SK-N-SH treated with all-trans-retinoic acid at 6 μM for 48 hours (cell line): ENCODE data around the gene OSBPL9.

Source experiments
- ATAC-seq: fragments of 200-7000 bp; cut with Tn5 transposase; 3 replicates; pipeline ENCODE4 v1.9.1; 2020; ENCODE audit warnings: mild to moderate bottlenecking, moderate library complexity
- CSDC2 ChIP-seq: fragments of 250-450 bp; sonication (Bioruptor Pico); IDR thresholded peaks from 2 replicates; pipeline ENCODE4 v1.5.0; 2020; ENCODE audit warnings: mild to moderate bottlenecking, moderate library complexity
- PATZ1 ChIP-seq: fragments of 250-450 bp; sonication (Bioruptor Pico); IDR thresholded peaks from 2 replicates; pipeline ENCODE4 v1.8.0; 2020; ENCODE audit warnings: mild to moderate bottlenecking, moderate library complexity, borderline replicate concordance
- ZC3H10 ChIP-seq: fragments of 250-450 bp; sonication (Bioruptor Pico); IDR thresholded peaks from 2 replicates; pipeline ENCODE4 v1.5.1; 2021; ENCODE audit warnings: mild to moderate bottlenecking, moderate library complexity
- ZFP3 ChIP-seq: fragments of 250-450 bp; sonication (Bioruptor Pico); IDR thresholded peaks from 2 replicates; pipeline ENCODE4 v1.5.0; 2020; ENCODE audit warnings: mild to moderate bottlenecking, moderate library complexity
- ZNF70 ChIP-seq: fragments of 450-650 bp; formaldehyde crosslinking; IDR thresholded peaks from 2 replicates; pipeline ENCODE4 v1.5.0; 2020; ENCODE audit warnings: mild to moderate bottlenecking, moderate library complexity

The OSBPL9 gene

GRCh38 chr1:51833700-51834099 is 216.8 kb downstream of the OSBPL9 start (continued):
- TF ChIP-seq PATZ1 (CRISPR knock-in tag) (no peak), ZNF70 (CRISPR knock-in tag) (no peak)

- no peak for TF ChIP-seq ZC3H10 (CRISPR knock-in tag)
- TF ChIP-seq CSDC2, result no peak
- TF ChIP-seq ZFP3 (CRISPR knock-in tag), result no peak
- TF ChIP-seq, all 23 proteins: peak for 0
- no peak for ATAC-seq
Measured at GRCh38 chr1:51837243-51837642, 220.4 kb downstream of the OSBPL9 start.
